HL-60 (cell line): ENCODE measurements around the gene ZNF837.
A peak's percentile ranks its signal among the peaks of the same experiment; 100 is the strongest.

Experiments
- DNase-seq, 2 experiments: peaks; one replicate each; pipeline ENCODE4 v3.0.0-alpha.2; 2010 to 2020; ENCODE audit warnings: low read depth in 1 of 2, low spot score in 1 of 2
- H3K27ac ChIP-seq: fragments of 250-450 bp; sonication (Bioruptor Pico); replicated peaks from 2 replicates; pipeline ENCODE4 v1.5.1; 2020; ENCODE audit warnings: mild to moderate bottlenecking, moderate library complexity
- H3K27me3 ChIP-seq: fragments of 250-450 bp; sonication (Bioruptor Pico); 2 replicates; pipeline ENCODE4 v1.5.1; 2021; ENCODE audit warnings: mild to moderate bottlenecking, moderate library complexity; ENCODE audit not compliant: insufficient read depth, poor library complexity, severe bottlenecking
- H3K4me3 ChIP-seq: replicated peaks from 2 replicates; pipeline ENCODE4 v1.5.1; 2011; ENCODE audit warnings: mild to moderate bottlenecking, control low read depth, low read length; ENCODE audit not compliant: insufficient read depth
- GABPA ChIP-seq: IDR thresholded peaks from 2 replicates; pipeline ENCODE4 v1.6.1; 2012; ENCODE audit warnings: low read depth
- POLR2AphosphoS5 ChIP-seq: IDR thresholded peaks from 2 replicates; pipeline ENCODE4 v1.6.1; 2012; ENCODE audit warnings: low read depth
- SPI1 ChIP-seq: IDR thresholded peaks from 2 replicates; pipeline ENCODE4 v1.6.1; 2012; ENCODE audit warnings: low read depth, mild to moderate bottlenecking, borderline replicate concordance
- TF ChIP-seq, protein P1 (sequence below): IDR thresholded peaks from one replicate; pipeline ENCODE4 v1.5.1; 2011; ENCODE audit warnings: low read length, control low read depth, inconsistent platforms; ENCODE audit not compliant: insufficient read depth
- TF ChIP-seq, protein P2 (sequence below): IDR thresholded peaks from 2 replicates; pipeline ENCODE4 v1.6.1; 2012; ENCODE audit warnings: low read depth; ENCODE audit not compliant: insufficient replicate concordance

ZNF837 gene

DNA sequence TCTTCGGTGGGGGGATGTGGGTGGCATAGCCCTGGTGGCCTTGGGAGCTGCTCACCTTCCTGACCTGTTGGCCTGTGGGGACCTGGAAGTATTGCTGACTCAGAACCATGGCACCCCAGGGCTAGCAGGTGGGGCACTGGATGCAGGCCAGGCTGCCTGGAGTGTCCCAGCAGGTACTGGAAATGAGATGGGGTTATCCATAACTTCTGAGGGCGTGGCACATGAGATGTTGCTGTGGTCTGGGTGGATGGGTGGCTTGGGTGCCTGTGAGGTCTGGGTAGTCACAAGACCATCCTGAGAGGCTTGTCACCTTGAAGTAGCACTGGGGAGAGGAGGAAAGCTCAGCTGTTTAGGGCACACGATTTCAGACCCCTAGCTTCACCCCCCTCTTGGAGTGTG lies 14.0 kb upstream of the ZNF837 start:
- Histone ChIP-seq H3K27me3 (no peaks in the 10 kb centered on the region), H3K4me3 (no peak overlapping the region), H3K27ac (no peak overlapping the region)
- TF ChIP-seq POLR2AphosphoS5 (no peak), SPI1 (no peak), GABPA (no peak)
- TF ChIP-seq, protein P1, sequence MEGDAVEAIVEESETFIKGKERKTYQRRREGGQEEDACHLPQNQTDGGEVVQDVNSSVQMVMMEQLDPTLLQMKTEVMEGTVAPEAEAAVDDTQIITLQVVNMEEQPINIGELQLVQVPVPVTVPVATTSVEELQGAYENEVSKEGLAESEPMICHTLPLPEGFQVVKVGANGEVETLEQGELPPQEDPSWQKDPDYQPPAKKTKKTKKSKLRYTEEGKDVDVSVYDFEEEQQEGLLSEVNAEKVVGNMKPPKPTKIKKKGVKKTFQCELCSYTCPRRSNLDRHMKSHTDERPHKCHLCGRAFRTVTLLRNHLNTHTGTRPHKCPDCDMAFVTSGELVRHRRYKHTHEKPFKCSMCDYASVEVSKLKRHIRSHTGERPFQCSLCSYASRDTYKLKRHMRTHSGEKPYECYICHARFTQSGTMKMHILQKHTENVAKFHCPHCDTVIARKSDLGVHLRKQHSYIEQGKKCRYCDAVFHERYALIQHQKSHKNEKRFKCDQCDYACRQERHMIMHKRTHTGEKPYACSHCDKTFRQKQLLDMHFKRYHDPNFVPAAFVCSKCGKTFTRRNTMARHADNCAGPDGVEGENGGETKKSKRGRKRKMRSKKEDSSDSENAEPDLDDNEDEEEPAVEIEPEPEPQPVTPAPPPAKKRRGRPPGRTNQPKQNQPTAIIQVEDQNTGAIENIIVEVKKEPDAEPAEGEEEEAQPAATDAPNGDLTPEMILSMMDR, result no peak
- TF ChIP-seq, protein P2, sequence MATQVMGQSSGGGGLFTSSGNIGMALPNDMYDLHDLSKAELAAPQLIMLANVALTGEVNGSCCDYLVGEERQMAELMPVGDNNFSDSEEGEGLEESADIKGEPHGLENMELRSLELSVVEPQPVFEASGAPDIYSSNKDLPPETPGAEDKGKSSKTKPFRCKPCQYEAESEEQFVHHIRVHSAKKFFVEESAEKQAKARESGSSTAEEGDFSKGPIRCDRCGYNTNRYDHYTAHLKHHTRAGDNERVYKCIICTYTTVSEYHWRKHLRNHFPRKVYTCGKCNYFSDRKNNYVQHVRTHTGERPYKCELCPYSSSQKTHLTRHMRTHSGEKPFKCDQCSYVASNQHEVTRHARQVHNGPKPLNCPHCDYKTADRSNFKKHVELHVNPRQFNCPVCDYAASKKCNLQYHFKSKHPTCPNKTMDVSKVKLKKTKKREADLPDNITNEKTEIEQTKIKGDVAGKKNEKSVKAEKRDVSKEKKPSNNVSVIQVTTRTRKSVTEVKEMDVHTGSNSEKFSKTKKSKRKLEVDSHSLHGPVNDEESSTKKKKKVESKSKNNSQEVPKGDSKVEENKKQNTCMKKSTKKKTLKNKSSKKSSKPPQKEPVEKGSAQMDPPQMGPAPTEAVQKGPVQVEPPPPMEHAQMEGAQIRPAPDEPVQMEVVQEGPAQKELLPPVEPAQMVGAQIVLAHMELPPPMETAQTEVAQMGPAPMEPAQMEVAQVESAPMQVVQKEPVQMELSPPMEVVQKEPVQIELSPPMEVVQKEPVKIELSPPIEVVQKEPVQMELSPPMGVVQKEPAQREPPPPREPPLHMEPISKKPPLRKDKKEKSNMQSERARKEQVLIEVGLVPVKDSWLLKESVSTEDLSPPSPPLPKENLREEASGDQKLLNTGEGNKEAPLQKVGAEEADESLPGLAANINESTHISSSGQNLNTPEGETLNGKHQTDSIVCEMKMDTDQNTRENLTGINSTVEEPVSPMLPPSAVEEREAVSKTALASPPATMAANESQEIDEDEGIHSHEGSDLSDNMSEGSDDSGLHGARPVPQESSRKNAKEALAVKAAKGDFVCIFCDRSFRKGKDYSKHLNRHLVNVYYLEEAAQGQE, result no peak
- DNase-seq, result no peak

DNA sequence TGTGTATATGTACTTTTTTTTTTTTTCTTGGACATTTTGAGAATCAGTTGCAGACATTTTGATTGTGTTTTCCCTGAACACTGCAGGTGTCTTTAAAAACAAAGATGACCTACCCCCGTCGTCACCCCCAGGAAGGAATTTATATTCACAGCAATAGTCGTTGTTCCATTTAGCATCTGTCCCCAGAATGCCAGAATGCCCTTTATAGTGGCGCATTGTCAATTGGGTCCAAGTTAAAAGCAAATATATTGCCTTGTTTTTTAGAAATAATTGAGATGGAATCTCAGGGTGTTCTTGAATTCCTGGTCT lies 12.8 kb upstream of the ZNF837 start:
- H3K4me3 ChIP-seq, result no peak overlapping the region
- H3K27me3 ChIP-seq, result no peaks in the 10 kb centered on the region
- H3K27ac ChIP-seq, result no peak overlapping the region
- TF ChIP-seq, protein P1, result no peak
- no peak for TF ChIP-seq GABPA
- TF ChIP-seq POLR2AphosphoS5, result no peak
- TF ChIP-seq SPI1, result no peak
- TF ChIP-seq, protein P2, result no peak
- DNase-seq, result no peak

DNA sequence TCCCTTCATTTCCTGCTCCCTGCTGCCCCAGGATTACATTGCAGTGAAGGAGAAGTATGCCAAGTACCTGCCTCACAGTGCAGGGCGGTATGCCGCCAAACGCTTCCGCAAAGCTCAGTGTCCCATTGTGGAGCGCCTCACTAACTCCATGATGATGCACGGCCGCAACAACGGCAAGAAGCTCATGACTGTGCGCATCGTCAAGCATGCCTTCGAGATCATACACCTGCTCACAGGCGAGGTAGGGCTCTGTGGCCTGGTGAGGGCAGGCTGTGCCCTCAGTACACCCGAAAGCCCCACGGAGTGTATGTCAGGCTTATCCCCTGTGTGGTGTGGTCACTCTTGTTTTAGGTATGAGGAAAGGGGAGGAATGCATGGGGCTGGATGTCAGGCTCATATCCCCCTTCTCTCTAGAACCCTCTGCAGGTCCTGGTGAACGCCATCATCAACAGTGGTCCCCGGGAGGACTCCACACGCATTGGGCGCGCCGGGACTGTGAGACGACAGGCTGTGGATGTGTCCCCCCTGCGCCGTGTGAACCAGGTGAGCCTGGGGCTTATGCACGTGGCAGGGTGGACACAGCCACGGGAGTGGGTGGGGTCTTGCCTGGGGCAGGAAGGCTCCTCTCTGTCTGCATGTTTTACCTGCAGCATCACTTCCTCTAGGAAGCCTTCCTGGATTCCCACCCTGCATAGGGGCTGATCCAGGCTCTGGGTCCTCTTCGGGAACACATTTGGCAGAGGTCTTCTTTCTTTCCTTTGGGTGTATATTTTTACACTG lies 12.3 kb upstream of the ZNF837 start:
- no peak for DNase-seq
- Histone ChIP-seq H3K27me3 (no peaks in the 10 kb centered on the region), H3K27ac (no peak overlapping the region), H3K4me3 (no peak overlapping the region)
- TF ChIP-seq GABPA (no peak), POLR2AphosphoS5 (peak; percentile 68; the same call in 1 of the 2 replicates)

GRCh38 chr19:58388175-58388526 lies 7.3 kb upstream of the ZNF837 start:
- peak overlapping the region; percentile 98; the same call in 1 of the 2 replicates for H3K27ac ChIP-seq
- peak overlapping the region; percentile 81 for H3K4me3 ChIP-seq
- TF ChIP-seq GABPA, result no peak
- TF ChIP-seq POLR2AphosphoS5, result no peak
- TF ChIP-seq, protein P2, result no peak
- TF ChIP-seq SPI1, result no peak
- TF ChIP-seq, protein P1, result no peak
- no peaks in the 10 kb centered on the region for H3K27me3 ChIP-seq
- no peak for DNase-seq
